NCI-H460 (cell line): Measurements from ENCODE around the gene CNMD. TPM values are rescaled to one million over a fixed set of nuclear protein-coding genes. Genes with fewer than 3 reads are reported as not detected.
A peak's percentile ranks its signal among the peaks of the same experiment; 100 is the strongest.
"Not testable (repeated sequence)": the region's sequence is repeated elsewhere in the genome, so short reads cannot be mapped to it uniquely, and the experiment has no call there.

Experiments
- DNase-seq: peaks from one replicate; pipeline ENCODE4 v3.0.0-alpha.2; 2016; ENCODE audit warnings: low read depth; ENCODE audit errors: extremely low read depth
- total RNA-seq: library from RNA; depleted of rRNA; stranded (reverse); fragments of >200 nt; shearing (Covaris generic); gene quantifications from 2 replicates; pipeline ENCODE4 v1.2.3, GENCODE V29; 2014

Gene CNMD
- total RNA-seq, 1 experiment from 2014 or later: not detected

- DNase-seq: no peak
These were observed 6.5 kb upstream of the CNMD start for GRCh38 chr13:52746141-52746540.

GRCh38 chr13:52744842-52745375 lies 5.3 kb upstream of the CNMD start:
- no peak for DNase-seq

GRCh38 chr13:52743988-52744387 lies 4.4 kb upstream of the CNMD start:
- no peak for DNase-seq

- no peak for DNase-seq
These were observed 3.9 kb upstream of the CNMD start for GRCh38 chr13:52743569-52743968.

- DNase-seq: no peak
These were observed 727 bp downstream of the CNMD start for GRCh38 chr13:52738719-52739467.

- DNase-seq: no peak
These were observed 1.7 kb downstream of the CNMD start for GRCh38 chr13:52737965-52738364.

- no peak for DNase-seq
These were observed 2.2 kb downstream of the CNMD start for GRCh38 chr13:52737451-52737850.

- no peak for DNase-seq
These were observed 2.7 kb downstream of the CNMD start for GRCh38 chr13:52736891-52737290.

GRCh38 chr13:52734075-52734623 lies 5.5 kb downstream of the CNMD start:
- no peak for DNase-seq

- no peak for DNase-seq
These were observed 13.4 kb downstream of the CNMD start for GRCh38 chr13:52726258-52726657.

- DNase-seq: no peak
These were observed 14.3 kb downstream of the CNMD start for GRCh38 chr13:52725302-52725701.

GRCh38 chr13:52723181-52723580 lies 16.4 kb downstream of the CNMD start:
- DNase-seq: no peak

- not testable (repeated sequence) for DNase-seq
These were observed 18.3 kb downstream of the CNMD start for GRCh38 chr13:52721356-52721755.

GRCh38 chr13:52720904-52721303 lies 18.7 kb downstream of the CNMD start:
- not testable (repeated sequence) for DNase-seq

GRCh38 chr13:52713894-52714293 lies 25.7 kb downstream of the CNMD start:
- no peak for DNase-seq

- no peak for DNase-seq
These were observed 27.2 kb downstream of the CNMD start for GRCh38 chr13:52712385-52712784.

- DNase-seq: no peak
These were observed 28.3 kb downstream of the CNMD start for GRCh38 chr13:52711286-52711685.

GRCh38 chr13:52708266-52708665 lies 31.4 kb downstream of the CNMD start:
- not testable (repeated sequence) for DNase-seq

GRCh38 chr13:52707375-52707774 lies 32.2 kb downstream of the CNMD start:
- no peak for DNase-seq

- peak; percentile 29 for DNase-seq
These were observed 33.5 kb downstream of the CNMD start for GRCh38 chr13:52706081-52706480.

GRCh38 chr13:52703482-52703881 lies 36.1 kb downstream of the CNMD start:
- no peak for DNase-seq

- DNase-seq: no peak
These were observed 37.7 kb downstream of the CNMD start for GRCh38 chr13:52701728-52702465.
